Endothelial cell of umbilical vein (primary cell): ENCODE data around the gene OSBPL5. TPM values are rescaled to one million over a fixed set of nuclear protein-coding genes. Genes with fewer than 3 reads are reported as not detected.

Experiments used
- BruUV-seq: library from RNA; stranded (reverse); fragments of 400-500 nt; replicated peaks from 2 replicates; lab custom pipeline; 2021; lab: Mats Ljungman, UMichigan
- CTCF ChIA-PET: fragments of 300-600, 350-600 bp; sonication (Branson Sonifier 250); formaldehyde crosslinking; loops from one replicate; lab custom pipeline; 2021; ENCODE audit warnings: antibody characterized with exemption, inconsistent platforms; lab: Charles Lee
- POLR2A ChIA-PET: fragments of 300-600, 350-600 bp; sonication (Branson Sonifier 250); formaldehyde crosslinking; loops from one replicate; lab custom pipeline; 2021; ENCODE audit warnings: antibody characterized with exemption, inconsistent platforms; lab: Charles Lee
- DNase-seq: peaks from one replicate; pipeline ENCODE4 v3.0.0-alpha.2; 2011; ENCODE audit warnings: low read depth, low spot score
- FAIRE-seq: peaks from 2 replicates; lab custom pipeline; 2011; peaks lifted over from hg19 to GRCh38; lab: Jason Lieb, UNC
- H2AFZ ChIP-seq: 2 replicates; pipeline ENCODE4 v1.6.0; 2012; ENCODE audit warnings: low read depth, low read length, control low read depth, inconsistent platforms
- H3K27ac ChIP-seq: 2 replicates; pipeline ENCODE4 v1.5.1; 2011; ENCODE audit warnings: low read depth, mild to moderate bottlenecking, control low read depth, low read length, moderate library complexity; ENCODE audit not compliant: insufficient read depth
- H3K27me3 ChIP-seq, 2 experiments: 2 replicates each; pipeline versions ENCODE4 v1.6.0 to v1.6.1; 2011; ENCODE audit warnings: low read length in 2 of 2, mixed read lengths in 1 of 2; ENCODE audit not compliant: control insufficient read depth in 2 of 2, insufficient read depth in 2 of 2
- H3K36me3 ChIP-seq, 2 experiments: 2 replicates in 1 of 2; 3 replicates in 1 of 2; pipeline ENCODE4 v1.5.1; 2011; ENCODE audit warnings: low read length in 2 of 2, mild to moderate bottlenecking in 1 of 2, moderate library complexity in 1 of 2; ENCODE audit not compliant: control insufficient read depth in 2 of 2, insufficient read depth in 2 of 2; ENCODE audit errors: extremely low read depth in 1 of 2
- H3K4me1 ChIP-seq: 3 replicates; pipeline ENCODE4 v1.5.1; 2011; ENCODE audit warnings: mild to moderate bottlenecking, low read length; ENCODE audit not compliant: control insufficient read depth, insufficient read depth; ENCODE audit errors: extremely low read depth
- H3K4me2 ChIP-seq: 2 replicates; pipeline ENCODE4 v1.6.1; 2011; ENCODE audit warnings: low read length, control low read depth, mixed read lengths; ENCODE audit not compliant: insufficient read depth
- H3K4me3 ChIP-seq, 3 experiments: fragments of 200-600 bp in 1 of 3; sonication (generic), shearing (Covaris generic) in 1 of 3; replicated peaks in 1 of 3; 2 replicates each; pipeline ENCODE4 v1.5.1; 2011 to 2016; ENCODE audit warnings: control low read depth in 3 of 3, low read length in 3 of 3, mild to moderate bottlenecking in 2 of 3, inconsistent platforms in 1 of 3, low read depth in 1 of 3, moderate library complexity in 1 of 3; ENCODE audit not compliant: insufficient read depth in 1 of 3
- H3K79me2 ChIP-seq: 2 replicates; pipeline ENCODE4 v1.6.0; 2012; ENCODE audit warnings: low read length, inconsistent platforms; ENCODE audit not compliant: control insufficient read depth, insufficient read depth
- H3K9ac ChIP-seq: replicated peaks from 2 replicates; pipeline ENCODE3; 2011; ENCODE audit warnings: low read length, control low read depth; ENCODE audit not compliant: insufficient read depth; ENCODE audit errors: extremely low read depth
- H3K9me1 ChIP-seq: replicated peaks from 3 replicates; pipeline ENCODE4 v1.6.0; 2011; ENCODE audit warnings: mild to moderate bottlenecking, low read length; ENCODE audit not compliant: control insufficient read depth, insufficient read depth; ENCODE audit errors: extremely low read depth
- H3K9me3 ChIP-seq: replicated peaks from 2 replicates; pipeline ENCODE4 v1.5.1; 2012; ENCODE audit warnings: low read length, inconsistent platforms; ENCODE audit not compliant: control insufficient read depth, insufficient read depth
- H4K20me1 ChIP-seq: replicated peaks from 2 replicates; pipeline ENCODE3; 2011; ENCODE audit warnings: mild to moderate bottlenecking, low read length; ENCODE audit not compliant: control insufficient read depth, insufficient read depth; ENCODE audit errors: extremely low read depth
- CTCF ChIP-seq, 2 donors: IDR thresholded peaks; 1 replicate in 1 of 2; 2 replicates in 1 of 2; pipeline ENCODE4 v1.5.1; 2011; ENCODE audit warnings: low read length in 2 of 2, mild to moderate bottlenecking in 2 of 2, moderate library complexity in 2 of 2, control low read depth in 1 of 2, inconsistent platforms in 1 of 2, low read depth in 1 of 2; ENCODE audit not compliant: insufficient read depth in 1 of 2; ENCODE audit errors: extremely low read depth in 1 of 2
- EZH2 ChIP-seq: IDR thresholded peaks from 2 replicates; pipeline ENCODE4 v1.6.1; 2012; ENCODE audit warnings: borderline replicate concordance, low read depth, mild to moderate bottlenecking, moderate library complexity, low read length, inconsistent platforms; ENCODE audit not compliant: severe bottlenecking
- GATA2 ChIP-seq: IDR thresholded peaks from 2 replicates; pipeline ENCODE4 v1.7.0; 2011; ENCODE audit warnings: low read depth, mild to moderate bottlenecking, moderate library complexity, mixed read lengths, low read length; ENCODE audit not compliant: insufficient read length, insufficient read depth
- JUN ChIP-seq: IDR thresholded peaks from 2 replicates; pipeline ENCODE4 v1.6.1; 2011; ENCODE audit warnings: borderline replicate concordance, low read depth; ENCODE audit not compliant: insufficient read length, insufficient read depth
- MYC ChIP-seq: IDR thresholded peaks from one replicate; pipeline ENCODE4 v1.6.1; 2011; ENCODE audit warnings: mild to moderate bottlenecking, low read depth, low read length
- POLR2A ChIP-seq: IDR thresholded peaks from 2 replicates; pipeline ENCODE4 v1.6.1; 2012; ENCODE audit warnings: low read depth, mild to moderate bottlenecking, control low read depth, low read length
- dilution Hi-C: fragments of 300-500 bp; cut with MboI; formaldehyde crosslinking; loops from one replicate; pipeline ENCODE4 v1.15.0; 2019; ENCODE audit warnings: low sequenced_read_pairs; ENCODE audit not compliant: extremely low pct_ligation_motif_present
- intact Hi-C: fragments of 100-400 bp; cut with micrococcal nuclease; formaldehyde crosslinking; loops from one replicate; pipeline ENCODE4 v1.10.0; 2022
- polyA plus RNA-seq, 4 experiments: library from polyadenylated mRNA; depleted of rRNA in 3 of 4; stranded (reverse) in 3 of 4; unstranded in 1 of 4; fragments of >200 nt; gene quantifications; 2 replicates each; pipeline versions ENCODE4 v1.2.1 to v1.2.3, GENCODE V29; 2011 to 2012; ENCODE audit warnings: missing spikeins in 1 of 4
- total RNA-seq: library from RNA; stranded (reverse); gene quantifications from 2 replicates; pipeline ENCODE4 v1.2.3, GENCODE V29; 2021

The OSBPL5 gene
- total and polyA plus RNA-seq, 2 donors (not counting 3 experiments of a cell fraction or from before 2014, with no cell fraction given), result 8.7 to 37.7 TPM

- peaks cover 5 to 16% of the 10 kb centered on the region in 2 experiments for H3K36me3 ChIP-seq
- BruUV-seq, result no TSS peak
- no peaks in the 10 kb centered on the region for H3K9me3 ChIP-seq
- ChIA-PET POLR2A (no interaction called here), CTCF (interaction anchor here (1.1 to 2.2 kb wide), 3 partner anchors 44 to 152 kb away, joined by 3 to 12 read pairs (median 3); no protein-coding TSS in a partner anchor)
- no peak for TF ChIP-seq POLR2A
- TF ChIP-seq CTCF (IDR thresholded peaks at IDR 0.05; ENCODE audit: extremely low read depth in 1 of 2, insufficient read depth in 1 of 2, low read depth in 1 of 2, low read length in 2 of 2), result no peak
- no peak for TF ChIP-seq GATA2
- TF ChIP-seq JUN, result no peak
- no peak for TF ChIP-seq EZH2
- TF ChIP-seq MYC, result no peak
- no peak for DNase-seq
- no peak overlapping the region for H3K9ac ChIP-seq
- H3K9me1 ChIP-seq, result no peaks in the 10 kb centered on the region
- no peak overlapping the region for H2AFZ ChIP-seq
- peak overlapping the region; percentile 39 for H3K27ac ChIP-seq
- intact Hi-C loops, result no loop called here
- no peaks in the 10 kb centered on the region for H3K27me3 ChIP-seq
- H3K4me3 ChIP-seq, result no peak overlapping the region
- H3K4me1 ChIP-seq, result peaks cover 7% of the 10 kb centered on the region
- no peak for FAIRE-seq
- no peak overlapping the region for H3K4me2 ChIP-seq
- dilution Hi-C loops, result no loop called here
- peaks cover 46% of the 10 kb centered on the region for H3K79me2 ChIP-seq
- no peaks in the 10 kb centered on the region for H4K20me1 ChIP-seq
Measured at GRCh38 chr11:3042496-3043314, 122.4 kb downstream of the OSBPL5 start.
